Measurements from ENCODE around the gene MTERF1.

Gene MTERF1

GRCh38 chr7:91826377-91826776, 54.1 kb downstream of the MTERF1 start:
- H3K27ac ChIP-seq, result no peak overlapping the region

GRCh38 chr7:91824201-91824600, 56.3 kb downstream of the MTERF1 start:
- no peaks in the 10 kb centered on the region for H3K9me3 ChIP-seq
- no peaks in the 10 kb centered on the region for H3K27me3 ChIP-seq
- TF ChIP-seq CTCF (IDR thresholded peaks at IDR 0.05), result no peak
- no peaks in the 10 kb centered on the region for H3K4me1 ChIP-seq (ENCODE audit: control insufficient read depth in 1 of 2, insufficient read depth in 1 of 2, low read depth in 1 of 2, low read length in 1 of 2)
- no peaks in the 10 kb centered on the region for H3K36me3 ChIP-seq
- no peak overlapping the region for H3K27ac ChIP-seq
- H3K4me3 ChIP-seq (ENCODE audit: low read depth in 1 of 2, low read length in 1 of 2), result no peak overlapping the region

More at GRCh38 chr7:91826377-91826776, 54.1 kb downstream of the MTERF1 start:
- Histone ChIP-seq H3K9me3 (no peaks in the 10 kb centered on the region), H3K27me3 (no peaks in the 10 kb centered on the region), H3K4me3 (ENCODE audit: low read depth in 1 of 2, low read length in 1 of 2) (no peak overlapping the region), H3K4me1 (ENCODE audit: control insufficient read depth in 1 of 2, insufficient read depth in 1 of 2, low read depth in 1 of 2, low read length in 1 of 2) (no peaks in the 10 kb centered on the region), H3K36me3 (no peaks in the 10 kb centered on the region)
- no peak for TF ChIP-seq CTCF (IDR thresholded peaks at IDR 0.05)
